MCF 10A (cell line): ENCODE measurements around the gene PTCHD1. TPM values are rescaled to one million over a fixed set of nuclear protein-coding genes. Genes with fewer than 3 reads are reported as not detected.
A peak's percentile ranks its signal among the peaks of the same experiment; 100 is the strongest.

Experiments
- BruUV-seq: library from RNA; stranded (reverse); fragments of 400-500 nt; replicated peaks from 2 replicates; lab custom pipeline; 2021; lab: Mats Ljungman, UMichigan
- CTCF ChIA-PET: fragments of 300-600 bp; sonication (Branson Sonifier 250); formaldehyde crosslinking; extraction: SDS; loops from one replicate; lab custom pipeline; 2021; ENCODE audit warnings: antibody characterized with exemption, inconsistent platforms; lab: Yijun Ruan, JAX
- POLR2A ChIA-PET: fragments of 300-600, 350-650 bp; sonication (Branson Sonifier 250); formaldehyde crosslinking; extraction: SDS; loops from one replicate; lab custom pipeline; 2020; ENCODE audit warnings: antibody characterized with exemption, inconsistent platforms; lab: Yijun Ruan, JAX
- DNase-seq: peaks from one replicate; pipeline ENCODE4 v3.0.0-alpha.2; 2018; ENCODE audit not compliant: unreplicated experiment
- H3K27ac Mint-ChIP-seq: one replicate; pipeline ENCODE4 v1.8.0; 2022; ENCODE audit warnings: mild to moderate bottlenecking, low read depth, mixed read lengths; ENCODE audit not compliant: unreplicated experiment
- H3K27me3 Mint-ChIP-seq: one replicate; pipeline ENCODE4 v1.8.0; 2022; ENCODE audit warnings: mixed read lengths; ENCODE audit not compliant: insufficient read depth, unreplicated experiment
- H3K36me3 Mint-ChIP-seq: one replicate; pipeline ENCODE4 v1.8.0; 2022; ENCODE audit warnings: mild to moderate bottlenecking, moderate library complexity, mixed read lengths; ENCODE audit not compliant: insufficient read depth, unreplicated experiment
- H3K4me1 Mint-ChIP-seq: one replicate; pipeline ENCODE4 v1.8.0; 2022; ENCODE audit warnings: mixed read lengths; ENCODE audit not compliant: insufficient read depth, unreplicated experiment
- H3K4me3 Mint-ChIP-seq: one replicate; pipeline ENCODE4 v1.8.0; 2022; ENCODE audit warnings: mild to moderate bottlenecking, moderate library complexity, mixed read lengths; ENCODE audit not compliant: unreplicated experiment
- H3K9me3 Mint-ChIP-seq: one replicate; pipeline ENCODE4 v1.8.0; 2022; ENCODE audit warnings: mixed read lengths; ENCODE audit not compliant: unreplicated experiment
- CTCF ChIP-seq: fragments of 200-600 bp; IDR thresholded peaks from one replicate; pipeline ENCODE4 v1.8.0; 2022; ENCODE audit warnings: antibody characterized with exemption, mild to moderate bottlenecking; ENCODE audit not compliant: unreplicated experiment
- intact Hi-C: fragments of 100-400 bp; cut with micrococcal nuclease; formaldehyde crosslinking; loops from 2 replicates; pipeline ENCODE4 v1.14.1; 2022
- total RNA-seq: library from RNA; stranded (reverse); gene quantifications from 2 replicates; pipeline ENCODE4 v1.2.3, GENCODE V29; 2022

The PTCHD1 gene
- total RNA-seq, 1 experiment from 2014 or later = not detected

DNA sequence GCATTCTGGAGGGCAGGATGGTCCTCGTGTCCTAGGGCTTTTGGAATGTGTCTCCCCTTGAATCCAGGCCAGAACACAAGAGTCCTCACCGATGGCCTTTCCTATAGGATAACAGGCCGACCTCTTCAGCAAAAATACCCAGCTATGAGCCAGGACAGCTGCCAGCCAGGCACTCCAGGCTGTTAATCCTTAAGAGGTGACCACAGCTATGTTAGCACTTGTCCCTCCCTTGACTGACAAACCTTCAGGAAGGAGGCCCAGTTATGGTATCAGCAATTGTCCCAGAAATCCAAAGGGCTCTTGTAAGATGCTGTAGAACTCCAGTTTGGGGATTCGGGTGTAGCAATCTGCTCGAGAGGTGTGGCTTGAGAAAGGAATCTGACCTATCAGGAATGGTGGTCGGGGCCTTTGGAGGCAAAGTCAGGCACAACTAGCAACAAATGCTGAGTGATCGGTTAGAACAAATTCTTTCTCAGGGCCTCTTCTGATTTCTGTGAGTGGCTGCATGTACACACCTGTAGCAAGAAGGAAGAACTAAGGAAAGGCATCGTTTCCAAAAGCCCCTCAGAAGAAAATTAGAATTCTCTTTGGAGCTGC is 54.6 kb downstream of the PTCHD1 start:
- no TSS peak for BruUV-seq
- intact Hi-C loops = no loop called here
- TF ChIP-seq CTCF = no peak
- Mint-ChIP-seq H3K27me3 (peaks cover 71% of the 10 kb centered on the region), H3K4me1 (no peaks in the 10 kb centered on the region), H3K36me3 (no peaks in the 10 kb centered on the region), H3K9me3 (no peaks in the 10 kb centered on the region), H3K27ac (no peak overlapping the region), H3K4me3 (no peak overlapping the region)
- no peak for DNase-seq
- POLR2A ChIA-PET = no interaction called here
- CTCF ChIA-PET = no interaction called here

GRCh38 chrX:23390979-23391378 is 56.3 kb downstream of the PTCHD1 start:
- Mint-ChIP-seq H3K36me3 (no peaks in the 10 kb centered on the region), H3K27me3 (peaks cover 72% of the 10 kb centered on the region), H3K9me3 (no peaks in the 10 kb centered on the region), H3K4me3 (no peak overlapping the region), H3K4me1 (no peaks in the 10 kb centered on the region), H3K27ac (no peak overlapping the region)
- POLR2A ChIA-PET = no interaction called here
- BruUV-seq = no TSS peak
- intact Hi-C loops = no loop called here
- TF ChIP-seq CTCF = no peak
- DNase-seq = no peak
- CTCF ChIA-PET = interaction anchor here (0.6 to 1.5 kb wide), 3 partner anchors 8 to 1060 kb away, joined by 3 to 5 read pairs (median 3); no protein-coding TSS in a partner anchor

GRCh38 chrX:23392195-23392594 is 57.5 kb downstream of the PTCHD1 start:
- H3K4me1 Mint-ChIP-seq = no peaks in the 10 kb centered on the region
- no peak overlapping the region for H3K4me3 Mint-ChIP-seq
- no peaks in the 10 kb centered on the region for H3K36me3 Mint-ChIP-seq
- intact Hi-C loops = no loop called here
- ChIA-PET CTCF (interaction anchor here (1.5 kb wide), 1 partner anchor 10 kb away, joined by 5 read pairs; no protein-coding TSS in a partner anchor), POLR2A (no interaction called here)
- peaks cover 79% of the 10 kb centered on the region for H3K27me3 Mint-ChIP-seq
- BruUV-seq = no TSS peak
- H3K27ac Mint-ChIP-seq = no peak overlapping the region
- no peaks in the 10 kb centered on the region for H3K9me3 Mint-ChIP-seq
- no peak for TF ChIP-seq CTCF
- no peak for DNase-seq

- ChIA-PET POLR2A (interaction anchor here (0.5 to 0.6 kb wide), 2 partner anchors 9 to 1484 kb away, joined by 3 read pairs; no protein-coding TSS in a partner anchor), CTCF (no interaction called here)
- Mint-ChIP-seq H3K9me3 (no peaks in the 10 kb centered on the region), H3K4me1 (no peaks in the 10 kb centered on the region), H3K36me3 (no peaks in the 10 kb centered on the region), H3K27me3 (peaks cover 84% of the 10 kb centered on the region), H3K27ac (no peak overlapping the region), H3K4me3 (no peak overlapping the region)
- DNase-seq = peak; percentile 20
- BruUV-seq = no TSS peak
- intact Hi-C loops = no loop called here
- no peak for TF ChIP-seq CTCF
Measured at GRCh38 chrX:23394421-23394820, 59.8 kb downstream of the PTCHD1 start.
